K562 (cell line): Measurements from ENCODE around the gene IFFO2. TPM values are rescaled to one million over a fixed set of nuclear protein-coding genes. Genes with fewer than 3 reads are reported as not detected.

Experiments used
- HEY1 ChIP-seq: fragments of 250-450 bp; sonication (Bioruptor Pico); IDR thresholded peaks from 2 replicates; pipeline ENCODE4 v1.5.0; 2020; ENCODE audit warnings: mild to moderate bottlenecking, moderate library complexity, borderline replicate concordance
- HOXB6 ChIP-seq: fragments of 250-450 bp; sonication (Bioruptor Pico); IDR thresholded peaks from 2 replicates; pipeline ENCODE4 v1.5.1; 2022; ENCODE audit warnings: mild to moderate bottlenecking, borderline replicate concordance
- JUND ChIP-seq, 2 experiments: IDR thresholded peaks; 2 replicates in 1 of 2; 3 replicates in 1 of 2; pipeline ENCODE4 v1.6.1; 2011; ENCODE audit warnings: borderline replicate concordance in 2 of 2, low read depth in 2 of 2, low read length in 2 of 2, improper control_type of control experiment in 1 of 2, missing biosample characterization in 1 of 2, missing genetic modification characterization in 1 of 2, missing genetic modification reagents in 1 of 2
- PHB ChIP-seq: fragments of 250-450 bp; sonication (Bioruptor Pico); IDR thresholded peaks from 2 replicates; pipeline ENCODE4 v1.5.0; 2021
- PRPF4 ChIP-seq: fragments of 200-400 bp; formaldehyde crosslinking; IDR thresholded peaks from one replicate; pipeline ENCODE4 v1.6.1; 2017; ENCODE audit warnings: low read length, low read depth, mild to moderate bottlenecking; ENCODE audit not compliant: insufficient read depth, poor library complexity, severe bottlenecking
- SMAD2 ChIP-seq: fragments of 150-350 bp; IDR thresholded peaks from 2 replicates; pipeline ENCODE4 v1.6.1; 2014; ENCODE audit warnings: low read depth, mild to moderate bottlenecking, low read length
- ZNF407 ChIP-seq: fragments of 450-650 bp; IDR thresholded peaks from 2 replicates; pipeline ENCODE4 v1.6.1; 2016; ENCODE audit warnings: low read depth
- polyA plus RNA-seq, 8 experiments: library from polyadenylated mRNA; depleted of rRNA in 4 of 8; stranded (reverse) in 5 of 8; unstranded in 3 of 8; fragments of >200 nt; fragmentation: Nextera tagmentation in 2 of 8; fragmentation: Illumina TruSeq in 1 of 8; extraction: Ambion mirVana in 2 of 8; extraction: Trizol in 1 of 8; gene quantifications; 2 replicates each; pipeline versions ENCODE4 v1.2.1 to v1.2.3, GENCODE V29; 2011 to 2014; ENCODE audit warnings: inconsistent platforms in 1 of 8, missing spikeins in 1 of 8
- total RNA-seq, 7 experiments: library from RNA; depleted of rRNA in 6 of 7; stranded (reverse); fragments of >200 nt in 6 of 7; fragmentation: Illumina TruSeq in 2 of 7; extraction: Trizol in 2 of 7; gene quantifications; 2 replicates each; pipeline versions ENCODE4 v1.2.1 to v1.2.3, GENCODE V29; 2011 to 2021; ENCODE audit warnings: low replicate concordance in 1 of 7
- TF ChIP-seq, protein P1 (sequence below), 2 experiments: fragments of 450-650 bp in 1 of 2; sonication (generic) in 1 of 2; formaldehyde crosslinking in 1 of 2; IDR thresholded peaks; 2 replicates each; pipeline versions ENCODE4 v1.7.1 to v1.9.0; 2016 to 2022; ENCODE audit warnings: inconsistent platforms in 1 of 2, mild to moderate bottlenecking in 1 of 2, missing genetic modification reagents in 1 of 2

Gene IFFO2
- total and polyA plus RNA-seq, 9 of the 15 experiments (the other 6 are each of a cell fraction or from before 2014, with no cell fraction given), result 0.15 to 1.0 (median 0.44) TPM; not detected in 2

GRCh38 chr1:18902523-18903290, 53.8 kb downstream of the IFFO2 start, which contains the start of gene ALDH4A1 (continued):
- 0 out of 2 replicates have a peak, but pooled peaks have one; percentile 42 for TF ChIP-seq HEY1 (CRISPR knock-in tag)
- TF ChIP-seq, protein P1, sequence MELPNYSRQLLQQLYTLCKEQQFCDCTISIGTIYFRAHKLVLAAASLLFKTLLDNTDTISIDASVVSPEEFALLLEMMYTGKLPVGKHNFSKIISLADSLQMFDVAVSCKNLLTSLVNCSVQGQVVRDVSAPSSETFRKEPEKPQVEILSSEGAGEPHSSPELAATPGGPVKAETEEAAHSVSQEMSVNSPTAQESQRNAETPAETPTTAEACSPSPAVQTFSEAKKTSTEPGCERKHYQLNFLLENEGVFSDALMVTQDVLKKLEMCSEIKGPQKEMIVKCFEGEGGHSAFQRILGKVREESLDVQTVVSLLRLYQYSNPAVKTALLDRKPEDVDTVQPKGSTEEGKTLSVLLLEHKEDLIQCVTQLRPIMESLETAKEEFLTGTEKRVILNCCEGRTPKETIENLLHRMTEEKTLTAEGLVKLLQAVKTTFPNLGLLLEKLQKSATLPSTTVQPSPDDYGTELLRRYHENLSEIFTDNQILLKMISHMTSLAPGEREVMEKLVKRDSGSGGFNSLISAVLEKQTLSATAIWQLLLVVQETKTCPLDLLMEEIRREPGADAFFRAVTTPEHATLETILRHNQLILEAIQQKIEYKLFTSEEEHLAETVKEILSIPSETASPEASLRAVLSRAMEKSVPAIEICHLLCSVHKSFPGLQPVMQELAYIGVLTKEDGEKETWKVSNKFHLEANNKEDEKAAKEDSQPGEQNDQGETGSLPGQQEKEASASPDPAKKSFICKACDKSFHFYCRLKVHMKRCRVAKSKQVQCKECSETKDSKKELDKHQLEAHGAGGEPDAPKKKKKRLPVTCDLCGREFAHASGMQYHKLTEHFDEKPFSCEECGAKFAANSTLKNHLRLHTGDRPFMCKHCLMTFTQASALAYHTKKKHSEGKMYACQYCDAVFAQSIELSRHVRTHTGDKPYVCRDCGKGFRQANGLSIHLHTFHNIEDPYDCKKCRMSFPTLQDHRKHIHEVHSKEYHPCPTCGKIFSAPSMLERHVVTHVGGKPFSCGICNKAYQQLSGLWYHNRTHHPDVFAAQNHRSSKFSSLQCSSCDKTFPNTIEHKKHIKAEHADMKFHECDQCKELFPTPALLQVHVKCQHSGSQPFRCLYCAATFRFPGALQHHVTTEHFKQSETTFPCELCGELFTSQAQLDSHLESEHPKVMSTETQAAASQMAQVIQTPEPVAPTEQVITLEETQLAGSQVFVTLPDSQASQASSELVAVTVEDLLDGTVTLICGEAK (IDR thresholded peaks at IDR 0.05), result no peak
- TF ChIP-seq, protein P1 (CRISPR knock-in tag; IDR thresholded peaks at IDR 0.05), result no peak
- no peak for TF ChIP-seq HOXB6 (CRISPR knock-in tag)
- TF ChIP-seq PHB (CRISPR knock-in tag), result no peak
- TF ChIP-seq PRPF4, result no peak
- no peak for TF ChIP-seq SMAD2
- TF ChIP-seq JUND (IDR thresholded peaks at IDR 0.05; ENCODE audit: borderline replicate concordance, low read depth, low read length), result peak; percentile 99
- no peak; the same call in 1 of the 3 replicates for TF ChIP-seq JUND (tag; IDR thresholded peaks at IDR 0.05; ENCODE audit: borderline replicate concordance, low read depth, low read length)
- TF ChIP-seq ZNF407, result no peak
